Measurements from ENCODE around the gene SMYD3. TPM values are rescaled to one million over a fixed set of nuclear protein-coding genes. Genes with fewer than 3 reads are reported as not detected.

Gene SMYD3
- total and polyA plus RNA-seq, 2 of the 13 experiments (the other 11 are each of a cell fraction or from before 2014, with no cell fraction given) = 27.7 to 35.8 TPM

GRCh38 chr1:246459221-246459620 is 47.9 kb downstream of the SMYD3 start (continued):
- TF ChIP-seq JARID2 (CRISPR knock-in tag; IDR thresholded peaks at IDR 0.05; ENCODE audit: insufficient replicate concordance) (no peak), ZNF34 (CRISPR knock-in tag; IDR thresholded peaks at IDR 0.05; ENCODE audit: borderline replicate concordance) (no peak), ZNF138 (CRISPR knock-in tag; IDR thresholded peaks at IDR 0.05; ENCODE audit: low read depth) (no peak), ZNF747 (CRISPR knock-in tag; IDR thresholded peaks at IDR 0.05; ENCODE audit: borderline replicate concordance) (no peak)

GRCh38 chr1:246455476-246455875 is 51.6 kb downstream of the SMYD3 start:
- 100% methylated on average over 1 of the region's 1 CpG for WGBS (ENCODE audit: low lambda C conversion rate)
- POLR2A ChIA-PET = no interaction called here
- CTCF ChIA-PET (ENCODE audit: low intra/inter-chr PET ratio, low total read pairs) = no interaction called here

More at GRCh38 chr1:246455476-246455875, 51.6 kb downstream of the SMYD3 start:
- in situ Hi-C loops (cut with HindIII; ENCODE audit: extremely low pct_ligation_motif_present, low pct_unique_long_range_greater_than_20kb) (no loop called here), intact Hi-C loops (cut with micrococcal nuclease; ENCODE audit: unreplicated experiment) (loop anchor here (10.0 kb wide), 1 partner anchor 941 kb away; no protein-coding TSS in a partner anchor)
- no peaks in the 10 kb centered on the region for H3K9me3 ChIP-seq (ENCODE audit: low read length)
- FAIRE-seq = no peak
- H3K4me1 ChIP-seq (ENCODE audit: insufficient read depth, low read length) = no peaks in the 10 kb centered on the region
- H3K27me3 ChIP-seq (ENCODE audit: control insufficient read depth in 1 of 2, insufficient read depth in 2 of 2, low read length in 2 of 2) = no peaks in the 10 kb centered on the region
- H3K4me3 ChIP-seq (replicated peaks in 1 of 3; ENCODE audit: insufficient read depth in 1 of 3, low read depth in 2 of 3, low read length in 3 of 3) = no peak overlapping the region
- no peak for TF ChIP-seq GPN1 (CRISPR knock-in tag; IDR thresholded peaks at IDR 0.05; ENCODE audit: borderline replicate concordance)
- no peak for TF ChIP-seq PBX2 (CRISPR knock-in tag; IDR thresholded peaks at IDR 0.05)
- no peak for TF ChIP-seq MAF1 (CRISPR knock-in tag; IDR thresholded peaks at IDR 0.05; ENCODE audit: borderline replicate concordance)
- TF ChIP-seq SP5 (CRISPR knock-in tag; IDR thresholded peaks at IDR 0.05; ENCODE audit: borderline replicate concordance, low read depth) = no peak
- TF ChIP-seq NFE2L1 (CRISPR knock-in tag; IDR thresholded peaks at IDR 0.05; ENCODE audit: borderline replicate concordance) = no peak
- no peak for TF ChIP-seq ZNF451 (CRISPR knock-in tag; IDR thresholded peaks at IDR 0.05)
- TF ChIP-seq, protein P1, sequence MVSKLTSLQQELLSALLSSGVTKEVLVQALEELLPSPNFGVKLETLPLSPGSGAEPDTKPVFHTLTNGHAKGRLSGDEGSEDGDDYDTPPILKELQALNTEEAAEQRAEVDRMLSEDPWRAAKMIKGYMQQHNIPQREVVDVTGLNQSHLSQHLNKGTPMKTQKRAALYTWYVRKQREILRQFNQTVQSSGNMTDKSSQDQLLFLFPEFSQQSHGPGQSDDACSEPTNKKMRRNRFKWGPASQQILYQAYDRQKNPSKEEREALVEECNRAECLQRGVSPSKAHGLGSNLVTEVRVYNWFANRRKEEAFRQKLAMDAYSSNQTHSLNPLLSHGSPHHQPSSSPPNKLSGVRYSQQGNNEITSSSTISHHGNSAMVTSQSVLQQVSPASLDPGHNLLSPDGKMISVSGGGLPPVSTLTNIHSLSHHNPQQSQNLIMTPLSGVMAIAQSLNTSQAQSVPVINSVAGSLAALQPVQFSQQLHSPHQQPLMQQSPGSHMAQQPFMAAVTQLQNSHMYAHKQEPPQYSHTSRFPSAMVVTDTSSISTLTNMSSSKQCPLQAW (CRISPR knock-in tag; IDR thresholded peaks at IDR 0.05) = no peak
- TF ChIP-seq SOX5 (CRISPR knock-in tag; IDR thresholded peaks at IDR 0.05; ENCODE audit: borderline replicate concordance) = no peak
- no peak for TF ChIP-seq ZFP37 (CRISPR knock-in tag; IDR thresholded peaks at IDR 0.05; ENCODE audit: borderline replicate concordance)
- TF ChIP-seq PAXIP1 (CRISPR knock-in tag; conservative IDR thresholded peaks at IDR 0.05) = no peak
- no peak for TF ChIP-seq ZNF17 (CRISPR knock-in tag; IDR thresholded peaks at IDR 0.05)
- H3K9ac ChIP-seq (ENCODE audit: insufficient read depth, low read depth, low read length) = no peak overlapping the region
- H3K79me2 ChIP-seq (ENCODE audit: insufficient read depth, low read length) = peaks cover 2% of the 10 kb centered on the region
- H3K36me3 ChIP-seq (replicated peaks in 1 of 2; ENCODE audit: control insufficient read depth in 1 of 2, insufficient read depth in 2 of 2, low read length in 2 of 2) = no peaks in the 10 kb centered on the region
- ATAC-seq = no peak
- H3K27ac ChIP-seq (ENCODE audit: extremely low read length, insufficient read depth, low read length) = no peak overlapping the region
- no peak overlapping the region for H2AFZ ChIP-seq (ENCODE audit: low read length)
- H3K4me2 ChIP-seq (ENCODE audit: low read depth, low read length) = no peak overlapping the region
- BruUV-seq (replicated peaks) = no TSS peak
- no peaks in the 10 kb centered on the region for H4K20me1 ChIP-seq (ENCODE audit: insufficient read depth, low read length)
- DNase-seq (ENCODE audit: low spot score) = no peak
